Natural killer cell (primary cell): ENCODE data around the gene FKBP1A. TPM values are rescaled to one million over a fixed set of nuclear protein-coding genes. Genes with fewer than 3 reads are reported as not detected.

ENCODE experiments used
- ATAC-seq, 3 donors: fragments of 150-1000 bp in 2 of 3; fragments of 200-7000 bp in 1 of 3; cut with Tn5 transposase; 1 replicate in 1 of 3; 2 replicates in 2 of 3; pipeline ENCODE4 v1.10.0; 2021; ENCODE audit warnings: mild to moderate bottlenecking in 2 of 3, moderate library complexity in 2 of 3
- DNase-seq, 2 donors: peaks; one replicate each; pipeline versions ENCODE4 v3.0.0 to v3.0.0-alpha.2; 2013 to 2021; ENCODE audit warnings: mixed read lengths in 1 of 2
- H3K27ac ChIP-seq: one replicate; pipeline ENCODE4 v1.5.1; 2013; ENCODE audit warnings: mild to moderate bottlenecking, low read length
- H3K27me3 ChIP-seq: one replicate; pipeline ENCODE4 v1.6.1; 2013; ENCODE audit warnings: low read length; ENCODE audit not compliant: control insufficient read depth, insufficient read depth
- H3K36me3 ChIP-seq: one replicate; pipeline ENCODE4 v1.6.1; 2013; ENCODE audit warnings: low read length; ENCODE audit not compliant: control insufficient read depth, insufficient read depth
- H3K4me1 ChIP-seq: one replicate; pipeline ENCODE4 v1.6.1; 2013; ENCODE audit warnings: low read length; ENCODE audit not compliant: control insufficient read depth, insufficient read depth
- H3K4me3 ChIP-seq: one replicate; pipeline ENCODE4 v1.5.1; 2013; ENCODE audit warnings: low read length
- H3K9me3 ChIP-seq: one replicate; pipeline ENCODE4 v1.6.1; 2013; ENCODE audit warnings: low read length; ENCODE audit not compliant: control insufficient read depth, insufficient read depth
- H3K27ac Mint-ChIP-seq, 2 donors: one replicate each; pipeline ENCODE4 v1.8.0; 2022; ENCODE audit warnings: mild to moderate bottlenecking in 2 of 2, mixed read lengths in 2 of 2, moderate library complexity in 1 of 2
- H3K27me3 Mint-ChIP-seq, 2 donors: one replicate each; pipeline ENCODE4 v1.8.0; 2022; ENCODE audit warnings: low read depth in 2 of 2, mixed read lengths in 2 of 2
- H3K36me3 Mint-ChIP-seq: one replicate; pipeline ENCODE4 v1.8.0; 2022; ENCODE audit warnings: mixed read lengths
- H3K4me1 Mint-ChIP-seq, 2 donors: one replicate each; pipeline ENCODE4 v1.8.0; 2022; ENCODE audit warnings: mixed read lengths in 2 of 2
- H3K4me3 Mint-ChIP-seq: one replicate; pipeline ENCODE4 v1.8.0; 2022; ENCODE audit warnings: mild to moderate bottlenecking, moderate library complexity, mixed read lengths
- H3K9me3 Mint-ChIP-seq, 2 donors: one replicate each; pipeline ENCODE4 v1.8.0; 2022; ENCODE audit warnings: mixed read lengths in 2 of 2
- CTCF ChIP-seq: fragments of 200-600 bp; IDR thresholded peaks from one replicate; pipeline ENCODE4 v1.8.0; 2022; ENCODE audit warnings: antibody characterized with exemption
- WGBS: methylation state at CpG from one replicate; pipeline ENCODE4 v1.1.7; 2013; ENCODE audit warnings: missing lambda C conversion rate; ENCODE audit not compliant: insufficient coverage; 5-methylcytosine and 5-hydroxymethylcytosine counted together
- intact Hi-C: fragments of 100-400 bp; cut with micrococcal nuclease; formaldehyde crosslinking; loops from one replicate; pipeline ENCODE4 v1.14.2; 2022
- total RNA-seq, 4 donors: library from RNA; stranded (reverse); fragments of 120-200 nt in 1 of 4; gene quantifications; one replicate each; pipeline versions ENCODE4 v1.2.3 to v1.2.4, GENCODE V29; 2013 to 2022

FKBP1A gene
- total RNA-seq, 3 donors from 2014 or later (not counting 1 experiment from before 2014, with no cell fraction given) = 74.6 to 76.4 (median 75.4) TPM

- no peak for DNase-seq
- Mint-ChIP-seq H3K27me3 (peaks cover 11 to 13% of the 10 kb centered on the region in 2 donors), H3K4me1 (no peaks in the 10 kb centered on the region), H3K9me3 (no peaks in the 10 kb centered on the region), H3K27ac (no peak overlapping the region), H3K4me3 (no peak overlapping the region), H3K36me3 (no peaks in the 10 kb centered on the region)
- no peak overlapping the region for H3K4me3 ChIP-seq
- no peak for TF ChIP-seq CTCF
- 92% methylated on average over 12 of the region's 12 CpGs for WGBS
- no peaks in the 10 kb centered on the region for H3K27me3 ChIP-seq
- intact Hi-C loops = no loop called here
- no peak for ATAC-seq
- no peaks in the 10 kb centered on the region for H3K36me3 ChIP-seq
- H3K4me1 ChIP-seq = peaks cover 17% of the 10 kb centered on the region
- no peak overlapping the region for H3K27ac ChIP-seq
- H3K9me3 ChIP-seq = no peaks in the 10 kb centered on the region
Observed at GRCh38 chr20:1323830-1324597, 68.8 kb downstream of the FKBP1A start.

GRCh38 chr20:1323256-1323655 lies 69.6 kb downstream of the FKBP1A start:
- peaks cover 11 to 16% of the 10 kb centered on the region in 2 donors for H3K27me3 Mint-ChIP-seq
- intact Hi-C loops = no loop called here
- Histone ChIP-seq H3K9me3 (no peaks in the 10 kb centered on the region), H3K27me3 (no peaks in the 10 kb centered on the region), H3K27ac (no peak overlapping the region), H3K4me3 (no peak overlapping the region), H3K36me3 (no peaks in the 10 kb centered on the region), H3K4me1 (peaks cover 17% of the 10 kb centered on the region)
- no peak overlapping the region for H3K4me3 Mint-ChIP-seq
- DNase-seq = no peak
- no peaks in the 10 kb centered on the region for H3K36me3 Mint-ChIP-seq
- no peaks in the 10 kb centered on the region for H3K4me1 Mint-ChIP-seq
- H3K9me3 Mint-ChIP-seq = no peaks in the 10 kb centered on the region
- TF ChIP-seq CTCF = no peak
- no peak for ATAC-seq
- WGBS = 82% methylated on average over 6 of the region's 6 CpGs
- H3K27ac Mint-ChIP-seq = peak overlapping the region; percentile 70 to 72

- ATAC-seq = no peak
- no peak overlapping the region for H3K4me3 Mint-ChIP-seq
- no peaks in the 10 kb centered on the region for H3K27me3 ChIP-seq
- no peak for DNase-seq
- peaks cover 17% of the 10 kb centered on the region for H3K4me1 ChIP-seq
- 83% methylated on average over 11 of the region's 11 CpGs for WGBS
- H3K4me1 Mint-ChIP-seq = no peaks in the 10 kb centered on the region
- H3K27me3 Mint-ChIP-seq = peaks cover 17 to 19% of the 10 kb centered on the region in 2 donors
- no peaks in the 10 kb centered on the region for H3K9me3 ChIP-seq
- no peaks in the 10 kb centered on the region for H3K9me3 Mint-ChIP-seq
- H3K27ac Mint-ChIP-seq = peak overlapping the region; percentile 72 to 85
- no peaks in the 10 kb centered on the region for H3K36me3 Mint-ChIP-seq
- TF ChIP-seq CTCF = no peak
- intact Hi-C loops = no loop called here
- H3K4me3 ChIP-seq = no peak overlapping the region
- H3K36me3 ChIP-seq = no peaks in the 10 kb centered on the region
- H3K27ac ChIP-seq = no peak overlapping the region
Observed at GRCh38 chr20:1322511-1323245, 70.2 kb downstream of the FKBP1A start.
